Stimulated activated CD8-positive, alpha-beta memory T cell treated with anti-CD3 and anti-CD28 coated beads, Interleukin-2, amount 100 ng/mL, for 48 hours (primary cell): Measurements from ENCODE around the gene DGCR8.
"Not testable (repeated sequence)": the region's sequence is repeated elsewhere in the genome, so short reads cannot be mapped to it uniquely, and the experiment has no call there.

Experiments used
- DNase-seq, 2 donors: peaks; one replicate each; pipeline ENCODE4 v3.0.0-alpha.2; 2020; ENCODE audit warnings: low read depth in 2 of 2

Gene DGCR8

GRCh38 chr22:20066617-20067383 is 13.2 kb upstream of the DGCR8 start:
- DNase-seq = no peak

- not testable (repeated sequence) for DNase-seq
Observed at GRCh38 chr22:20067384-20067682, 12.7 kb upstream of the DGCR8 start.

GRCh38 chr22:20068640-20069039 is 11.4 kb upstream of the DGCR8 start:
- DNase-seq = no peak

- no peak for DNase-seq
Observed at GRCh38 chr22:20069331-20070042, 10.6 kb upstream of the DGCR8 start.

GRCh38 chr22:20071524-20071972 is 8.5 kb upstream of the DGCR8 start:
- DNase-seq = no peak

GRCh38 chr22:20076627-20077172 is 3.3 kb upstream of the DGCR8 start:
- no peak for DNase-seq

- peak; percentile 62 to 66 for DNase-seq
Observed at GRCh38 chr22:20080445-20080775, 369 bp downstream of the DGCR8 start.

GRCh38 chr22:20080776-20081654 is 974 bp downstream of the DGCR8 start:
- no peak for DNase-seq

- DNase-seq = no peak
Observed at GRCh38 chr22:20083157-20083890, 3.3 kb downstream of the DGCR8 start.

- no peak for DNase-seq
Observed at GRCh38 chr22:20083891-20084546, 4.0 kb downstream of the DGCR8 start.

GRCh38 chr22:20084547-20085413 is 4.7 kb downstream of the DGCR8 start:
- DNase-seq = peak in 1 of 2 donors; percentile 22

GRCh38 chr22:20085651-20086050 is 5.6 kb downstream of the DGCR8 start:
- no peak for DNase-seq

- DNase-seq = no peak
Observed at GRCh38 chr22:20086101-20086599, 6.1 kb downstream of the DGCR8 start.

- no peak for DNase-seq
Observed at GRCh38 chr22:20086763-20087162, 6.7 kb downstream of the DGCR8 start.

- DNase-seq = no peak
Observed at GRCh38 chr22:20087319-20088262, 7.5 kb downstream of the DGCR8 start.

GRCh38 chr22:20088263-20088648 is 8.2 kb downstream of the DGCR8 start:
- DNase-seq = no peak

- no peak for DNase-seq
Observed at GRCh38 chr22:20089226-20089976, 9.4 kb downstream of the DGCR8 start.
